GM12878 (cell line): ENCODE measurements around the gene AEBP1. TPM values are rescaled to one million over a fixed set of nuclear protein-coding genes. Genes with fewer than 3 reads are reported as not detected.

Source experiments
- ATAC-seq: fragments of 200-7000 bp; cut with Tn5 transposase; 3 replicates; pipeline ENCODE4 v1.9.1; 2020; ENCODE audit warnings: mild to moderate bottlenecking, moderate library complexity
- BruUV-seq: library from RNA; stranded (reverse); fragments of 400-500 nt; replicated peaks from 2 replicates; lab custom pipeline; 2021; lab: Mats Ljungman, UMichigan
- CTCF ChIA-PET: fragments of 300-600 bp; sonication (Branson Sonifier 250); formaldehyde crosslinking; extraction: SDS; loops from one replicate; lab custom pipeline; 2021; ENCODE audit warnings: inconsistent platforms; lab: Yijun Ruan, JAX
- POLR2A ChIA-PET: fragments of 350-600 bp; formaldehyde crosslinking; extraction: SDS; loops from one replicate; lab custom pipeline; 2021; ENCODE audit warnings: inconsistent platforms; lab: Charles Lee
- RAD21 ChIA-PET: fragments of 300-600 bp; sonication (Branson Sonifier 250); formaldehyde crosslinking; loops from one replicate; lab custom pipeline; 2023; ENCODE audit warnings: antibody characterized with exemption; ENCODE audit not compliant: unreplicated experiment; lab: Charles Lee
- SMC1A ChIA-PET: fragments of 300-600 bp; sonication (Branson Sonifier 250); formaldehyde crosslinking; loops from one replicate; lab custom pipeline; 2023; ENCODE audit not compliant: unreplicated experiment, uncharacterized antibody; lab: Charles Lee
- DNase-seq: peaks from one replicate; pipeline ENCODE4 v3.0.0-alpha.2; 2011; ENCODE audit warnings: low read depth, low spot score
- FAIRE-seq: peaks from 3 replicates; lab custom pipeline; 2011; peaks lifted over from hg19 to GRCh38; lab: Jason Lieb, UNC
- H2AFZ ChIP-seq: 2 replicates; pipeline ENCODE4 v1.6.0; 2011; ENCODE audit warnings: low read depth, low read length, control low read depth; ENCODE audit not compliant: control insufficient read depth
- H3K27ac ChIP-seq: 2 replicates; pipeline ENCODE4 v1.5.1; 2011; ENCODE audit warnings: control low read depth; ENCODE audit not compliant: control insufficient read depth, insufficient read depth
- H3K27me3 ChIP-seq, 2 experiments: replicated peaks in 1 of 2; 2 replicates each; pipeline versions ENCODE4 v1.6.0 to v1.6.1; 2011; ENCODE audit warnings: low read length in 1 of 2; ENCODE audit not compliant: control insufficient read depth in 2 of 2, insufficient read depth in 2 of 2
- H3K36me3 ChIP-seq, 2 experiments: 2 replicates each; pipeline ENCODE4 v1.5.1; 2011; ENCODE audit warnings: low read length in 1 of 2; ENCODE audit not compliant: control insufficient read depth in 2 of 2, insufficient read depth in 2 of 2
- H3K4me1 ChIP-seq: 2 replicates; pipeline ENCODE4 v1.6.1; 2011; ENCODE audit warnings: mild to moderate bottlenecking, low read length, moderate library complexity, mixed read lengths; ENCODE audit not compliant: control insufficient read depth, insufficient read depth
- H3K4me2 ChIP-seq: 2 replicates; pipeline ENCODE4 v1.6.0; 2011; ENCODE audit warnings: control low read depth; ENCODE audit not compliant: control insufficient read depth, insufficient read depth
- H3K4me3 ChIP-seq: fragments of 200-600 bp; sonication (generic); 2 replicates; pipeline ENCODE4 v1.5.1; 2016
- H3K79me2 ChIP-seq: 2 replicates; pipeline ENCODE4 v1.6.0; 2011; ENCODE audit warnings: low read length; ENCODE audit not compliant: control insufficient read depth, insufficient read depth
- H3K9ac ChIP-seq: 2 replicates; pipeline ENCODE4 v1.8.0; 2011; ENCODE audit warnings: low read length, control low read depth, mixed read lengths; ENCODE audit not compliant: control insufficient read depth, insufficient read depth
- H3K9me3 ChIP-seq: replicated peaks from 3 replicates; pipeline ENCODE4 v1.5.1; 2011; ENCODE audit warnings: mild to moderate bottlenecking, low read length; ENCODE audit not compliant: control insufficient read depth, insufficient read depth
- H4K20me1 ChIP-seq: 2 replicates; pipeline ENCODE4 v1.6.0; 2011; ENCODE audit not compliant: control insufficient read depth, insufficient read depth
- CBFB ChIP-seq: IDR thresholded peaks from 2 replicates; pipeline ENCODE4 v1.6.1; 2016; ENCODE audit warnings: antibody characterized with exemption, low read depth
- CBX3 ChIP-seq: fragments of 200-600 bp; sonication (generic); IDR thresholded peaks from 2 replicates; pipeline ENCODE4 v1.6.1; 2016; ENCODE audit warnings: low read depth, borderline replicate concordance
- CHD1 ChIP-seq: IDR thresholded peaks from 2 replicates; pipeline ENCODE4 v1.6.1; 2012; ENCODE audit warnings: low read depth, low read length, improper control_type of control experiment
- CUX1 ChIP-seq: IDR thresholded peaks from 2 replicates; pipeline ENCODE4 v1.6.1; 2012; ENCODE audit warnings: improper control_type of control experiment, low read depth, low read length; ENCODE audit not compliant: insufficient replicate concordance
- ELK1 ChIP-seq: IDR thresholded peaks from 2 replicates; pipeline ENCODE4 v1.6.1; 2012; ENCODE audit warnings: low read depth, low read length, improper control_type of control experiment
- ESRRA ChIP-seq: IDR thresholded peaks from 2 replicates; pipeline ENCODE4 v1.6.1; 2012; ENCODE audit warnings: mild to moderate bottlenecking, low read length, improper control_type of control experiment
- IKZF1 ChIP-seq: fragments of 450-650 bp; conservative IDR thresholded peaks from 2 replicates; pipeline ENCODE4 v1.6.1; 2017; ENCODE audit warnings: antibody characterized with exemption, mild to moderate bottlenecking
- MLLT1 ChIP-seq: fragments of 450-650 bp; IDR thresholded peaks from 2 replicates; pipeline ENCODE4 v1.6.1; 2016; ENCODE audit warnings: mild to moderate bottlenecking
- PML ChIP-seq: IDR thresholded peaks from 2 replicates; pipeline ENCODE4 v1.6.1; 2012; ENCODE audit warnings: low read length, inconsistent platforms
- RUNX3 ChIP-seq: IDR thresholded peaks from 2 replicates; pipeline ENCODE4 v1.6.1; 2012; ENCODE audit warnings: low read length, inconsistent platforms
- SIX5 ChIP-seq: IDR thresholded peaks from 2 replicates; pipeline ENCODE4 v1.6.1; 2011; ENCODE audit warnings: mild to moderate bottlenecking, low read depth, low read length, moderate library complexity; ENCODE audit not compliant: severe bottlenecking
- SP1 ChIP-seq: IDR thresholded peaks from one replicate; pipeline ENCODE4 v1.6.1; 2011; ENCODE audit warnings: low read depth, low read length
- SREBF2 ChIP-seq: IDR thresholded peaks from 2 replicates; pipeline ENCODE4 v1.6.1; 2012; ENCODE audit warnings: mild to moderate bottlenecking, low read length
- ZBED1 ChIP-seq: IDR thresholded peaks from 2 replicates; pipeline ENCODE4 v1.6.1; 2016; ENCODE audit warnings: borderline replicate concordance
- WGBS: methylation state at CpG from one replicate; pipeline ENCODE4 v1.1.6; 2016; ENCODE audit warnings: low lambda C conversion rate; ENCODE audit not compliant: insufficient replicate concordance, insufficient coverage; ENCODE audit errors: missing lambda C conversion rate; 5-methylcytosine and 5-hydroxymethylcytosine counted together
- in situ Hi-C: fragments of 300-500 bp; cut with MboI; formaldehyde crosslinking; loops from 9 replicates; pipeline ENCODE4 v1.14.3; 2018; ENCODE audit warnings: mixed read lengths
- intact Hi-C: fragments of 100-400 bp; cut with micrococcal nuclease; formaldehyde crosslinking; loops from one replicate; pipeline ENCODE4 v1.14.2; 2022; ENCODE audit not compliant: unreplicated experiment
- polyA plus RNA-seq, 11 experiments: library from polyadenylated mRNA; depleted of rRNA in 4 of 11; unstranded in 6 of 11; stranded (reverse) in 5 of 11; fragments of >200 nt; fragmentation: Nextera tagmentation in 4 of 11; fragmentation: Illumina TruSeq in 1 of 11; extraction: Ambion mirVana in 4 of 11; extraction: Trizol in 1 of 11; gene quantifications; 1 replicate in 1 of 11; 2 replicates in 10 of 11; pipeline versions ENCODE4 v1.2.1 to v1.2.3, GENCODE V29; 2011 to 2016; ENCODE audit warnings: inconsistent platforms in 2 of 11, missing spikeins in 2 of 11, low read depth in 1 of 11
- total RNA-seq, 4 experiments: library from RNA; depleted of rRNA in 3 of 4; stranded (reverse); fragments of >200 nt in 3 of 4; fragmentation: Illumina TruSeq in 1 of 4; extraction: Trizol in 1 of 4; gene quantifications; 2 replicates each; pipeline versions ENCODE4 v1.2.1 to v1.2.3, GENCODE V29; 2013 to 2021

Gene AEBP1
- total and polyA plus RNA-seq, 10 of the 15 experiments (the other 5 are each of a cell fraction or from before 2014, with no cell fraction given), result 0.06 to 0.23 (median 0.11) TPM; not detected in 5

- TF ChIP-seq SREBF2, result no peak
Measured at GRCh38 chr7:44075296-44076075, 28.7 kb upstream of the AEBP1 start (continued).

GRCh38 chr7:44076101-44076895 is 27.8 kb upstream of the AEBP1 start:
- Histone ChIP-seq H2AFZ (no peak overlapping the region), H3K4me3 (no peak overlapping the region), H3K4me2 (no peak overlapping the region), H3K4me1 (peaks cover 18% of the 10 kb centered on the region)
- intact Hi-C loops, result no loop called here
- BruUV-seq, result no TSS peak
- no peak for FAIRE-seq
- POLR2A ChIA-PET, result interaction anchor here (0.5 to 0.6 kb wide), 2 partner anchors 11 to 763 kb away, joined by 5 to 6 read pairs; no protein-coding TSS in a partner anchor
- TF ChIP-seq ZBED1, result no peak
- no peak for TF ChIP-seq CUX1
- no peak for TF ChIP-seq PML
- no peak for TF ChIP-seq CHD1
- no peak for TF ChIP-seq RUNX3
- no peak for TF ChIP-seq CBFB
- TF ChIP-seq SP1, result no peak
- TF ChIP-seq MLLT1, result no peak
- no peak for TF ChIP-seq ESRRA
- no peak for TF ChIP-seq IKZF1
- TF ChIP-seq SIX5, result no peak
- no peak for TF ChIP-seq ELK1
- TF ChIP-seq CBX3, result no peak
- TF ChIP-seq, all 136 proteins: peak for 0
- ATAC-seq (no peak), DNase-seq (no peak)
- SMC1A ChIA-PET, result no interaction called here
- Histone ChIP-seq H3K27me3 (no peaks in the 10 kb centered on the region), H3K79me2 (peaks cover 14% of the 10 kb centered on the region), H3K36me3 (peaks cover 26 to 43% of the 10 kb centered on the region in 2 experiments), H4K20me1 (no peaks in the 10 kb centered on the region), H3K9ac (no peak overlapping the region), H3K9me3 (no peaks in the 10 kb centered on the region), H3K27ac (no peak overlapping the region)
- in situ Hi-C loops, result no loop called here
- 93% methylated on average over 20 of the region's 20 CpGs for WGBS
- RAD21 ChIA-PET, result no interaction called here
- CTCF ChIA-PET, result no interaction called here
